Measurements from ENCODE around the gene MAP1LC3A. TPM values are rescaled to one million over a fixed set of nuclear protein-coding genes. Genes with fewer than 3 reads are reported as not detected.
A peak's percentile ranks its signal among the peaks of the same experiment; 100 is the strongest.

Gene MAP1LC3A
- total and polyA plus RNA-seq, 12 donors, result 61.5 to 137 (median 74.6) TPM

DNA sequence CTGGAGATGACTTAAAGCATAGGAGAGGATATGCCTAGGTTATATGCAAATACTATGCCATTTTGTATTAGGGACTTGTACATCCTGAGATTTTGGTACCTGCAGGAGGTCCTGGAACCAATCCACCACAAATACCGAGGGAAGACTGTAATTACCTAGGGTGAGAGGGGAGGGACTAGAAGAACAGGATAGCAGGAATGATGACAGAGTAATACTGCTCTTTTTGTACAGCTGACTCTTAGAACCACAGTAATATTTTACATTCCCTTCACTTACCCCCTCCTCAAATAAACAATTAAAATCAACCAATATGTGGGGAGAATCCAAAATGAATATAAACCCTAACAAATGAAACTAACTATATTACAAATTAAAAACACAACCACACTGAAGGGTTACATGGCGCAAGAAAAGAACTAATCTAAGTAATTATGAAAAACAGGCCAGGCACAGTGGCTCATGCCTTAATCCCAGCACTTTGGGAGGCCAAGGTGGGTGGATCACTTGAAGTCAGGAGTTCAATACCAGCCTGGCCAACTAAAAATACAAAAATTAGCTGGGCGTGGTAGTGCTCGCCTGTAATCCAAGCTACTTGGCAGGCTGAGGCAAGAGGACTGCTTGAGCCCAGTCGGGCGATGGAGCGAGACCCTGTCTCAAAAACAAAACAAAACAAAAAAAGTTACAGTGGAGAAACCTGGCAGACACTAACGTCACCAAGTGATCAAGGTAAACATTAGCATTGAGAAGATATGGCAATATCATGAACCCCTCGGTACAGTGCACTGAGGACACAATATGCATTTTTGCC, 37.1 kb downstream of the MAP1LC3A start:
- WGBS, 2 donors, result 88 to 91% methylated on average over 9 of the region's 9 CpGs
- Histone ChIP-seq H3K4me1 (peaks cover 0 to 6% (median 2%) of the 10 kb centered on the region in 9 donors), H3K27ac (peak overlapping the region in 1 of 10 donors; percentile 4), H3K4me3 (no peak overlapping the region), H3K27me3 (no peaks in the 10 kb centered on the region), H3K36me3 (peaks cover 0 to 3% (median 0%) of the 10 kb centered on the region in 9 donors), H3K9me3 (no peaks in the 10 kb centered on the region)
- no peak for DNase-seq
- ATAC-seq, result no peak
- TF ChIP-seq, protein P1, sequence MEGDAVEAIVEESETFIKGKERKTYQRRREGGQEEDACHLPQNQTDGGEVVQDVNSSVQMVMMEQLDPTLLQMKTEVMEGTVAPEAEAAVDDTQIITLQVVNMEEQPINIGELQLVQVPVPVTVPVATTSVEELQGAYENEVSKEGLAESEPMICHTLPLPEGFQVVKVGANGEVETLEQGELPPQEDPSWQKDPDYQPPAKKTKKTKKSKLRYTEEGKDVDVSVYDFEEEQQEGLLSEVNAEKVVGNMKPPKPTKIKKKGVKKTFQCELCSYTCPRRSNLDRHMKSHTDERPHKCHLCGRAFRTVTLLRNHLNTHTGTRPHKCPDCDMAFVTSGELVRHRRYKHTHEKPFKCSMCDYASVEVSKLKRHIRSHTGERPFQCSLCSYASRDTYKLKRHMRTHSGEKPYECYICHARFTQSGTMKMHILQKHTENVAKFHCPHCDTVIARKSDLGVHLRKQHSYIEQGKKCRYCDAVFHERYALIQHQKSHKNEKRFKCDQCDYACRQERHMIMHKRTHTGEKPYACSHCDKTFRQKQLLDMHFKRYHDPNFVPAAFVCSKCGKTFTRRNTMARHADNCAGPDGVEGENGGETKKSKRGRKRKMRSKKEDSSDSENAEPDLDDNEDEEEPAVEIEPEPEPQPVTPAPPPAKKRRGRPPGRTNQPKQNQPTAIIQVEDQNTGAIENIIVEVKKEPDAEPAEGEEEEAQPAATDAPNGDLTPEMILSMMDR (IDR thresholded peaks at IDR 0.05), result no peak
- intact Hi-C loops (cut with DNase I), result no loop called here

DNA sequence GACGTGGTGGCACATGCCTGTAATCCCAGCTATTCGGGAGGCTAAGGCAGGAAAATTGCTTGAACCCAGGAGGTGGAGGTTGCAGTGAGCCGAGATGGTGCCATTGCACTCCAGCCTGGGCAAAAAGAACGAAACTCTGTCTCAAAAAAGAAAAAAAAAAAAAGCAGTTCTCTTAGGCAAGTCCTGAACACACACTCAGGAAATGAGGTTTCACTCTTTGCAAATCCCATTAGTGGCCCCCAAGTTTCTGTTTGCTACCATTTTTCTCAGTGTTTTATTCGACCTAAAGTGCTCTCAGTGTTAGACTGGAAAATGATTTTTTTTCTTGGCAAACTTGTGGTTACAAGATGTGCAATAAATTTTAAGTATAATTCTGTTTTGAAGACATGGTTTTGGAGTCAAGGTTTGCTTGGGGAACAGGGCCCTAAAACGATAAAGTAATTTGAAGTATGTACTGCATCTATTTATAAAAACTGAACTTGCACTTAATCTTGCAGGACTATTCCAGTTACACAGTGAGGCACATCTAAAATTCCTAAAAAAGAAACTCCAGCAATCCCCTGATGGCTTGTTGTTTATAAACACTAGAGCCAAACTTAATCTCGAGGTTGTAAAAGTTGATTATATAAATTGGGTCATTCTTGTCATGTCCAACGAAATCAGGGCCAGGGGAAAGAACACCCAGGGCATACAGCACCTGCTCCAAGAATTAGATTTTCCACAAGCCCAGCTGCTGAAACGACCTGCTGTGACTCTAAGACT, 42.6 kb downstream of the MAP1LC3A start:
- H3K4me1 ChIP-seq, result peaks cover 0 to 50% (median 18%) of the 10 kb centered on the region in 9 donors
- intact Hi-C loops (cut with DNase I), result no loop called here
- H3K4me3 ChIP-seq, result no peak overlapping the region
- ATAC-seq (peak in 7 of 8 donors; percentile 54 to 85 (median 69)), DNase-seq (no peak)
- TF ChIP-seq, protein P1 (IDR thresholded peaks at IDR 0.05), result no peak
- H3K27me3 ChIP-seq, result no peaks in the 10 kb centered on the region
- no peaks in the 10 kb centered on the region for H3K36me3 ChIP-seq
- H3K9me3 ChIP-seq, result no peaks in the 10 kb centered on the region
- WGBS, 2 donors, result 48 to 54% methylated on average over 9 of the region's 9 CpGs
- H3K27ac ChIP-seq, result peak overlapping the region; percentile 8 to 69 (median 56)

DNA sequence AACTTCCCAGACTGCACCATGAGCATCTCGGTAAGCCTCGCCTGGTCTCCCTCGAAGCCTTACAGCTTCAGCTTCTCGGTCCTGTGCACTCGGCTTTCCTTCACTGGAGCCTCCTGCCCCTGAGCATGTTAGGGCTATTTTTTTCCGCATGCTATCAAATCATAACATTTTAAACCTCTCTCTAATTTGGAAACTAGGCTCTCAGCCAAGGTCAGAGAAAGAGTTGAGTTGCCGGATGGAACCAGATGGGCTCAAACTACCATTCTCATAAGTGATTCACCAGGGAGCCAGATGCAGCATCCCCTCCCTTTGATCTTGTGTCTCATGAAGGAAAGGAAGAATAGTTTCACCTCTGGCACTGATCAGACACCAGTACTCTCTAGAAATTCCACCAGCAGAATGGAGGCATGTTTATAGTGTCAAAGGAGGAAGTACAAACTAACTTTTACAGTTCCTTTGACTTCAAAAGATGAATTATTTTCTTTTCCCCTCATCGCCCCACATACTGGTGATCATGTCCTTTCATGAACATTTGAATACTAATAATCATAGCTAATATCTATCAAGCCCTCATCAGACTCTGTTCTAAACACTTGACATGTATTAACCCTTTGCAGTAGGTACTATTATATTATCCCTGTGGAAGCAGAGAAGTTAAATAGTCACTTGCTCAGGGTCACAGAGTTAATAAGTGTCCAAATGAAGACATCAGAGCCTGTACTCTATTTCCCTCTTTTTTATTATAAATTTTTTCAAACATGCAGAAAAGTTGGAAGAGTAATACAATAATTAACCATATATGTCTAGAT, 46.7 kb downstream of the MAP1LC3A start:
- peak in 1 of 2 donors; percentile 54 for DNase-seq
- WGBS, 2 donors, result 47 to 53% methylated on average over 8 of the region's 8 CpGs
- H3K27ac ChIP-seq, result peak overlapping the region in 8 of 10 donors; percentile 39 to 72 (median 54)

More for the DNA sequence above, 46.7 kb downstream of the MAP1LC3A start:
- Histone ChIP-seq H3K9me3 (no peaks in the 10 kb centered on the region), H3K4me3 (no peak overlapping the region), H3K27me3 (no peaks in the 10 kb centered on the region), H3K36me3 (no peaks in the 10 kb centered on the region), H3K4me1 (peaks cover 0 to 55% (median 18%) of the 10 kb centered on the region in 9 donors)
- intact Hi-C loops (cut with DNase I), result loop anchor here in 1 of 10 donors (5.0 kb wide), 1 partner anchor 72 kb away; the partner anchor contains the start of gene PIGU
- TF ChIP-seq, protein P1 (IDR thresholded peaks at IDR 0.05), result no peak
- ATAC-seq, result peak; percentile 15 to 77 (median 65)
